ENCODE results near the gene LDHB.
"Not testable (repeated sequence)": the region's sequence is repeated elsewhere in the genome, so short reads cannot be mapped to it uniquely, and the experiment has no call there.

LDHB gene

GRCh38 chr12:21606175-21606574 is 51.5 kb downstream of the LDHB start:
- no peak for DNase-seq

DNA sequence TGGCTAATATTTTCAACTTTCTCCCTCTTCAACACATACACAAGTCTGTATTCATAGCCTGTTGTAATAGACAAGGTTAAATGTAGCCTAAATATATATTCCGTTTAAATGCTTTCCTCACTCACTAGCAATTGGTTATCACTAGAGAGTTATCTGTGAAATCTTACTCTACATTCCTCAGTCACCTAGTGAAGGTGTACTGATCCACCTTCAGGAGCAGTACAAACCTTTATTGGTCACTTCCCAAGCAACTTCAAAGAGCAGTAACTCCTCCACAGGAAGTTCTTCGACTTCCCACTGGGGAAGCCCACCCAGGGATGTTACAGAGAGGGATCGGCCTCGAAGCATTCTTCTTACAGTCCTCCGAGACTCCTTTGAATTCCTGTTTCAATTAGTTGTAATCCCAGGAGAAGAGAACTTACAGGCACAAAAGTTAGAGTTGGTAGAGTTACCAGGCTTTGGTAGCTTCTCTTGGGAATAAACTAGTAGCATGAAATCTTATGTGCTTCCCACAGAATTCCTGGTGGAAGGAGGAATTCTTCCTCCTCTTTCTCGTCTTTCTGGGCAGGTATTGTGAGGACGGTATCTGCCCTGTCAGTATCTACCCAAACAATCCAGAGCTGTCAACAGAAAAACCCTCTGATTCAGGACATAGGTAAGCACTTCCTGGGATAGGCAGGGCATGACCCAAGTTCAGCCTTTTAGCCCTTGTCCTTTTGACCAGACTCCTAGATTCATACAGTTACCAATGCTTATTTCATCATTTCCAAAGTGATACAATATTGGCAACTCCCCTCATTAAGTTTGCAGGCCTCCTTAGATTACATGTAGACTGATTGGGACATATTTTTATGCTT is 53.2 kb downstream of the LDHB start, which contains the start of gene GYS2:
Gene GYS2 (minus strand): TSS at position 603 of the 857 bp plus-strand sequence. CDS start 255 bp downstream, at position 348.
- no peak for DNase-seq

DNA sequence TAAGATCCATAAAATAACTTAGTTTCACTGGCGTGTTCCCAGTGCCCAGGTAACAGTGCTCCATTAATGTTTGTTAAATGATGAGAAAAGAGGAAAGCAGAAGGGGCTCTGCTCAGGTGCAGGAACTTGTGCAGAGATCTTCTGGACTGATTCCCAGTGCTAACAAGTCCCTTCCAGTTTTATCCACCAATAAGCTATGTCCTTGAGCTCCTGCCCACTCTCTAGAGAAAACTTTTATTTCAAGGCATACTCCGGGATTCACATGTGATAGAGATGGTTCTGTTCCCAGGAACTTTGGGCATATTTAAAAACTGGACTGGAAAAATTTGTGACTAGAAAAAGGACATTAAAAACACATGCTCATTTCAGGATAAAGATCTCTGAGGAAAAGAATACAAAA is 54.9 kb downstream of the LDHB start:
- DNase-seq: no peak

DNA sequence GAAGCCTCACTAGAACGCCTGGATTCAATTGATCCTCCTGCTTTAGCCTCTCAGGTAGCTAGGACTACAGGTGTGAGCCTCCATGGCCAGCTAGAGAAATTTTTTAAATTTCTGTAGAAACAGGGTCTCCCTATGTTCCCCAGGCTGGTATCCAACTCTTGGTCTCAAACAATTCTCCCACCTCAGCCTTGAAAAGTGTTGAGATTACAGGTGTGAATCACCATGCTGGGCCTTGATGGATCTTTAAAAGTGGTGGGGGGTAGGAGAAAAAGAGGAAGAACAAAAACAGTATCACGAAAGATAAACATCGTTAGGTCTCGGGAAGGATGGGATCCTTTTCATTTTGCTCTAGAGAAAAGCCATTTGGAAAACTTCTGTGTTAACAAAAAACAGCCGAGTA is 57.4 kb downstream of the LDHB start:
- DNase-seq: no peak

DNA sequence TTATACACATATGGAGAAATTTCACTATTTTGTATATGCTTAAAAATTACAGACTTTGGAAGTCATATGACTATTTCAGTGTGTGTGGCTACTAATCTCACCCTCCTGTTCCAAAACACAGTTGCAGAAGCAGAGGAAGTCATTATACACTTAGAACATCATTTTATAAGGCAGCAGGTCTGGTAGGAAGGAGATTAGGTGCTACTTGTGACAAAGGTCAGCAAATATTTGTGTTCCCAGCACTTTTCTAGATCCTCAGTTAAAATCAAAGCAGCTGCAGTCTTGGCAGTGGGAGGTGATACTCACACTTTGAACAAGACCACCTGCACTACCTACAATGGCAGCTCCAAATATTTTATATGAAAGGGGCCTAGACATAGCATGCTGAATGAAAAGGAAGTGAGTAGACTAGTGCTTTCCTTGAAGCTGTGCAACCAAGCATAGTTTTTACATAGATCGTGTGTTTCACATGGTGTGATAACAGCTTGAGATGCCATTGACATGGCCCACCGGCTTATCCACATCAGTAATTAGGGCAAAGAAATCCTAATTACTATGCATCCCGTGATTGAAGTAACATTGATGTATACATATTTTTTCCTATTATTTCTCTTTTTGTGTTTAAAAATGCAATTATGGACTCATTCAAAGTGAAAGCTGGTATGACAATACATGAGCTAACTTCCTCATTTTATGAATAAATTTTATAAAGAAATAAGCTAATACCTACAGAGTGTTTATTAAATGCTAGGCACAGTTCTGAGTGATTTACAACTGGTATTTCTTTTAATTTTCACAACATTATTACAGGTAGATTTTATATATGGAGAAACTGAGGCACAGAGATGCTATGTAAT is 58.3 kb downstream of the LDHB start:
- no peak for DNase-seq

GRCh38 chr12:21598651-21599050 is 59.0 kb downstream of the LDHB start:
- no peak for DNase-seq

- not testable (repeated sequence) for DNase-seq
These were observed 62.3 kb downstream of the LDHB start for GRCh38 chr12:21595356-21595755.

- DNase-seq: no peak
These were observed 72.2 kb downstream of the LDHB start for GRCh38 chr12:21585485-21585884.
